NCI-H69 (cell line): ENCODE data around the gene WDR76.

ENCODE experiments used
- DNase-seq: peaks from one replicate; lab custom pipeline; 2025; lab: John Stamatoyannopoulos, UW

WDR76 gene

DNA sequence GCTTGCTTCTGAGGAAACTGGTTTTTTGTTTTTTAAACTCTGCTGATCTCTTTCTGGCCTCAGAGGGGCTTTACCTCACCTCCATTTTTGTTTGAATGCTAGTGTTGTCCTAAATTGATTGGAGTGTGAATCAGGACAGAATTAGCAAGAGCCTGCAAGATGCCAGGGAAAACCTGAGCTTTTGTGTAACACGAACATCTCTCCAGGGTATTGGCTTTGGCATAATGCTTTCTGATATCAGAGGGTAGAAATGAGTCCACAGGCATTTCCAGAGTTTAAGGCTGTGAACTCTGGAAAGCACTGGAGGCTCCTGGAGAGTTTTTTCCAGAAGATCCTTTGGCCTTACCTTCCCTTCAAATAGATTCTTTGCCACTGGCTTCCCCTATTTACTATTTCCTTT is 87.1 kb downstream of the WDR76 start:
- DNase-seq: no peak

DNA sequence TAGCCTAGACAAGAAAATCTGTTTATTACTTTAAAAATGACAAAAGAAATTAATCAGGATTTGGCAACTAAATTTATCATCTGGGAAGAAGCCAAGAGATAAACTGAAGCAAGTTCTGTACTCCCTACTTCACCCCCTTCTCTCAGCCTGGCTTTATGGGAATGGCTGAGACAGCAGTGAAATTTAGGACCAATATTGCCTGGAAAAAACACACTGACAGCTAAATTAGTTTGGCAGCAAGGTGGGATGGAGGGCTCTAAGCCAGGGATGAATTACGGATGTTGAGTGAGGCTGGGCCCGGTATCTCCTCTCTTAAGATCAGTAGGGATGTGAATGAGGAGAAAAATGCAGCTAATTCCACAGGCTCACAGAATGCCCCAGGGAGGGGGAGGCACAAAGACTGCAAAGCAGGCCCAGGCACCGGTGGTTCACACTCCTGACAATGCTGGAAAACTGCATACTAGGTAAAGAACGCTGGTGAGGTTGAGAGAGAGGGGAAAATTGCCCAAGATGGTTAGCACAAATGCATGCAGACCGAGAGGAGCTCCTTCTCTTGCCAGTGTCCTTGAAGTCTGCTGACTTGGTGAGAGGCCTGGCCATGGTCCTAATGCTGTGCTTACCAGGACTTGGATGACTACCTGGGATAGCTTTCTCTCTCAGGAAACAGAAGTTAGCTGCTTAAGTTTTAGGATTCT is 89.0 kb downstream of the WDR76 start:
- DNase-seq: no peak

DNA sequence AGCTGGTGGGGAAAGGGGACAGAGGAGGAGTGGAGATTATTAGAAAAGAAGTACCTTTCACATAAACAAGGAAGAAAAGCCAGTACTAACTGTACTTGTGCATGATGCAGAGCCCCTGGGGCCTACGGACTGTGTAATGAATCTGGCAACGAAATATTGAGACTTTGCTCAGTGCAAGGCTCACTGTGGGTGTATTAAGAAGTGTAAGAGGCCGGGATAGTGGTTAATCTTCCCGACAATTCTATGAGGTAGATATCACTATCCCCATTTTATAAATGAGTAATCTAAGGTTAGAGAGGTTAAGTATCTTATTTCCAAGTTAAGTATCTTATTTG is 89.5 kb downstream of the WDR76 start:
- DNase-seq: no peak
